ENCODE results near the gene EXT2. TPM values are rescaled to one million over a fixed set of nuclear protein-coding genes. Genes with fewer than 3 reads are reported as not detected.
A peak's percentile ranks its signal among the peaks of the same experiment; 100 is the strongest.

The EXT2 gene
- total and polyA plus RNA-seq, 2 experiments from 2014 or later = 44.1 to 53.1 TPM

DNA sequence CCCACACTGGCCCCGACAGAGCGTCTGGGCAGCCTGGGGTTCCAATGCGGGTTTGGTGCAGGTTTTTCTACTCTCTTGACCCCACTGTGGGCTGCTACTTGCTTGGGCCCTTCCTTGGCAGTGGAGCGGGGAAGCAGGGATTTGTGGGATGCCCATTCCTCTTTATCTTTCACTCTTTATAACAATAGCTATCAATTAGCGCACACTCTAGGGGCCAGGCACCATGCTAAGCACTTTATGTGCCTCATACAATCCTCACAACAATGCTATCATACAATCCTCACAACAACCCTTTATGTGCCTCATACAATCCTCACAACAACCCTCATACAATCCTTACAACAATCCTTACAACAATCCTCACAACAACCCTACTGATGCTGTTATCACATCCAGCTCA lies 16.7 kb upstream of the EXT2 start:
- no peaks in the 10 kb centered on the region for H3K9me3 ChIP-seq (ENCODE audit: low read depth)
- DNase-seq (ENCODE audit: low read depth in 1 of 2, low spot score in 1 of 2) = no peak
- TF ChIP-seq, protein P1, sequence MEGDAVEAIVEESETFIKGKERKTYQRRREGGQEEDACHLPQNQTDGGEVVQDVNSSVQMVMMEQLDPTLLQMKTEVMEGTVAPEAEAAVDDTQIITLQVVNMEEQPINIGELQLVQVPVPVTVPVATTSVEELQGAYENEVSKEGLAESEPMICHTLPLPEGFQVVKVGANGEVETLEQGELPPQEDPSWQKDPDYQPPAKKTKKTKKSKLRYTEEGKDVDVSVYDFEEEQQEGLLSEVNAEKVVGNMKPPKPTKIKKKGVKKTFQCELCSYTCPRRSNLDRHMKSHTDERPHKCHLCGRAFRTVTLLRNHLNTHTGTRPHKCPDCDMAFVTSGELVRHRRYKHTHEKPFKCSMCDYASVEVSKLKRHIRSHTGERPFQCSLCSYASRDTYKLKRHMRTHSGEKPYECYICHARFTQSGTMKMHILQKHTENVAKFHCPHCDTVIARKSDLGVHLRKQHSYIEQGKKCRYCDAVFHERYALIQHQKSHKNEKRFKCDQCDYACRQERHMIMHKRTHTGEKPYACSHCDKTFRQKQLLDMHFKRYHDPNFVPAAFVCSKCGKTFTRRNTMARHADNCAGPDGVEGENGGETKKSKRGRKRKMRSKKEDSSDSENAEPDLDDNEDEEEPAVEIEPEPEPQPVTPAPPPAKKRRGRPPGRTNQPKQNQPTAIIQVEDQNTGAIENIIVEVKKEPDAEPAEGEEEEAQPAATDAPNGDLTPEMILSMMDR (IDR thresholded peaks at IDR 0.05; ENCODE audit: low read depth, low read length) = no peak
- no peaks in the 10 kb centered on the region for H3K4me1 ChIP-seq (ENCODE audit: low read depth)
- H3K4me3 ChIP-seq = no peak overlapping the region
- H3K27ac ChIP-seq = no peak overlapping the region
- no peaks in the 10 kb centered on the region for H3K36me3 ChIP-seq
- no peaks in the 10 kb centered on the region for H3K27me3 ChIP-seq

DNA sequence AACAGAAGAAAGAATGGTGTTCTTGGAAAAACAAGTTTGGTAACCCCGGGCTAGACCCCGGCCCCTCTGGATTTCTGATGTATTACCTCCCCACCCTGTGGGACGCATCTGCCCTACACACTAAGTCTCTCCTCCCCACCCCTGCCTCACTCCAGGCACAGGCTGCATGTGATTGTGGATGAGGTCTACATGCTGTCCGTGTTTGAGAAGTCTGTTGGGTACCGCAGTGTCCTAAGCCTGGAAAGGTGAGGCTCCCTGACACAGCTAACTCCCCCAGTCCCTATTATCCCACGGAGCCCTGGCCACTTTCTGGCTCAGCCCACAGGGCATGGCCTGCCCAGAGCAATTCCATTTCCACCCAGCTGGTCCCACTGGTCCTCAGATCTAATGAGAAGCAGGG lies 16.1 kb upstream of the EXT2 start:
- Histone ChIP-seq H3K36me3 (no peaks in the 10 kb centered on the region), H3K27ac (no peak overlapping the region), H3K4me1 (ENCODE audit: low read depth) (no peaks in the 10 kb centered on the region), H3K27me3 (no peaks in the 10 kb centered on the region), H3K9me3 (ENCODE audit: low read depth) (no peaks in the 10 kb centered on the region), H3K4me3 (no peak overlapping the region)
- TF ChIP-seq, protein P1 (IDR thresholded peaks at IDR 0.05; ENCODE audit: low read depth, low read length) = no peak
- no peak for DNase-seq (ENCODE audit: low read depth in 1 of 2, low spot score in 1 of 2)

DNA sequence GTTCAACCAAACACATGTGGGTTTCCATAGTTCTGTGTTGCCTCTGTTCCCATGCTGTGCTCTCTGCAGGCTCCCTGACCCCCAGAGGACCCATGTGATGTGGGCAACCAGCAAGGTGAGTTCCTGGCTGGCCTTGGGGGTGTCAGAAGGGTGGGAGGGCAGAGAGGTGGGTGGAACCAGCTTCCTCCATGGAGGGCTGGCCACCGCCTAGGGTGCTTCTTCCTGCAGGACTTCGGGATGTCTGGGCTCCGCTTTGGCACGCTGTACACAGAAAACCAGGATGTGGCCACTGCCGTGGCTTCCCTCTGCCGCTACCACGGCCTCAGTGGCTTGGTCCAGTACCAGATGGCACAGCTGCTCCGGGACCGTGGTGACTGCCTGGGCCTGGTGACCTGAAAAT lies 14.5 kb upstream of the EXT2 start:
- no peak for DNase-seq (ENCODE audit: low read depth in 1 of 2, low spot score in 1 of 2)
- no peaks in the 10 kb centered on the region for H3K9me3 ChIP-seq (ENCODE audit: low read depth)
- no peak overlapping the region for H3K4me3 ChIP-seq
- H3K27ac ChIP-seq = no peak overlapping the region
- H3K27me3 ChIP-seq = no peaks in the 10 kb centered on the region
- H3K36me3 ChIP-seq = no peaks in the 10 kb centered on the region
- TF ChIP-seq, protein P1 (IDR thresholded peaks at IDR 0.05; ENCODE audit: low read depth, low read length) = no peak
- no peaks in the 10 kb centered on the region for H3K4me1 ChIP-seq (ENCODE audit: low read depth)

DNA sequence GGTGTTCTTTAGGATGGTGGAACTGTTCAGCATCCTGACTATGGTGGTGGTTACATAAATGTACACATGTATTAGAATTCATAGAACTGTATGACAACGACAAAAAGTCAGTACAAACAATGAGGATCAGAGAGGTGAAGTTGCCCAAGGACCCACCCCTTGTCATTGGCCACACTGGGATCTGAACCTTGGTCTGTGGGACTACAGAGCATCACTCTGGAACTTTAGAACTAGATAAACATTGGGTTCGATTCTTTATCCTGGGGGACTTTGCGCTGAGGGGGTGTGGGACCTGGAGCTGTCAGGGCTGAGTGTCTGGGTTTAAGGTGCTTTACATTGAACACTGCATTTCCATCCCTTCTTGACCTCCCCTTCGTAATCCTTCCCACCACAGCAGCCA lies 12.8 kb upstream of the EXT2 start:
- no peak overlapping the region for H3K4me3 ChIP-seq
- no peak for DNase-seq (ENCODE audit: low read depth in 1 of 2, low spot score in 1 of 2)
- H3K36me3 ChIP-seq = no peaks in the 10 kb centered on the region
- H3K4me1 ChIP-seq (ENCODE audit: low read depth) = no peaks in the 10 kb centered on the region
- no peaks in the 10 kb centered on the region for H3K9me3 ChIP-seq (ENCODE audit: low read depth)
- no peaks in the 10 kb centered on the region for H3K27me3 ChIP-seq
- TF ChIP-seq, protein P1 (IDR thresholded peaks at IDR 0.05; ENCODE audit: low read depth, low read length) = no peak
- no peak overlapping the region for H3K27ac ChIP-seq

DNA sequence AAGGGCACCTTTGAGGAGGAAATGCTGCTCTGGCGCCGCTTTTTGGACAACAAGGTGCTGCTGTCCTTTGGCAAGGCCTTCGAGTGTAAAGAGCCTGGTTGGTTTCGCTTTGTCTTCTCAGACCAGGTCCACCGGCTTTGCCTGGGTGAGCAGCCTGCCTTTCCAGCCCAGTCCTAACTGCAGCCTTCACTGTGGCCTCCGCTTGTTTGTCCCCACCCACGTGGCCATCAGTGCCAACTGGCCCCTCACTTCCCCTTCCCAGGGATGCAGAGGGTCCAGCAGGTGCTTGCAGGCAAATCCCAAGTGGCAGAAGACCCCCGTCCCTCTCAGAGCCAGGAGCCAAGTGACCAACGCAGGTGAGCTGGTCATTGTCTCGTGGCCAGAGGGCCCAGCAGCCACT lies 12.0 kb upstream of the EXT2 start:
- DNase-seq (ENCODE audit: low read depth in 1 of 2, low spot score in 1 of 2) = no peak
- H3K27ac ChIP-seq = no peak overlapping the region
- no peaks in the 10 kb centered on the region for H3K27me3 ChIP-seq
- H3K4me1 ChIP-seq (ENCODE audit: low read depth) = no peaks in the 10 kb centered on the region
- TF ChIP-seq, protein P1 (IDR thresholded peaks at IDR 0.05; ENCODE audit: low read depth, low read length) = no peak
- H3K9me3 ChIP-seq (ENCODE audit: low read depth) = no peaks in the 10 kb centered on the region
- H3K4me3 ChIP-seq = no peak overlapping the region
- no peaks in the 10 kb centered on the region for H3K36me3 ChIP-seq

DNA sequence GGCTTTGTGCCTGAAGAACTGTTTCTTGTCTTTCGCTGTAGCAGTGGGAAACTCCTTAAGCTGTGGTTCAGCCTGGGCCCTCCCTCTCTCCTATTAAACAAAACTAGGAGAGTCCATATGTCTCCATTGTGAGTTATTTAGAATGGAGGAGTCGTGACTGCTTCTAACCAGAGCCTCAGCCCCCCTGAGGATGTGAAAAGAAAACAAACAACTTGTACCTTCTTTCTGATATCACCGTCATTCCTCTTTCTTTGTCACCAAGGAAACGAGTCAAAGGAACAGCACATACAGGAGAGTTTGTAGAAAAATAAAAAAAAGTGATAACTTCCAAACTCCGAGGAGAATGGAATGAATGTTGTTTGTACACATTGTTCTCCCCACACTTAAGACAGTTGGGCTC lies 11.6 kb upstream of the EXT2 start:
- H3K4me3 ChIP-seq = no peak overlapping the region
- TF ChIP-seq, protein P1 (IDR thresholded peaks at IDR 0.05; ENCODE audit: low read depth, low read length) = no peak
- no peak overlapping the region for H3K27ac ChIP-seq
- H3K9me3 ChIP-seq (ENCODE audit: low read depth) = no peaks in the 10 kb centered on the region
- peak in 1 of 2 donors; percentile 42 for DNase-seq (ENCODE audit: low read depth in 1 of 2, low spot score in 1 of 2)
- no peaks in the 10 kb centered on the region for H3K27me3 ChIP-seq
- H3K36me3 ChIP-seq = no peaks in the 10 kb centered on the region
- no peaks in the 10 kb centered on the region for H3K4me1 ChIP-seq (ENCODE audit: low read depth)

Measured in cardiac muscle cell (in vitro differentiated cells and primary cell).